ENCODE measurements around the gene PITPNM2. TPM values are rescaled to one million over a fixed set of nuclear protein-coding genes. Genes with fewer than 3 reads are reported as not detected.

Gene PITPNM2
- total and polyA plus RNA-seq, 9 of the 15 experiments (the other 6 are each of a cell fraction or from before 2014, with no cell fraction given) = 0.03 to 10.8 (median 2.9) TPM

- no peak overlapping the region for H3K4me2 ChIP-seq (ENCODE audit: insufficient read depth, low read length)
- H3K27ac ChIP-seq (ENCODE audit: extremely low read depth, low read depth, low read length) = no peak overlapping the region
- CTCF ChIA-PET (ENCODE audit: low intra/inter-chr PET ratio) = no interaction called here
- H3K9me1 ChIP-seq (ENCODE audit: control insufficient read depth, insufficient read depth, low read length) = no peaks in the 10 kb centered on the region
- no peak overlapping the region for H3K4me3 ChIP-seq
- in situ Hi-C loops (cut with MboI) = no loop called here
- FAIRE-seq (no peak), ATAC-seq (no peak), DNase-seq (ENCODE audit: extremely low read depth in 1 of 4, low spot score in 3 of 4) (no peak)
- H3K36me3 ChIP-seq (ENCODE audit: control insufficient read depth, insufficient read depth, low read length) = peaks cover 84% of the 10 kb centered on the region
- H4K20me1 ChIP-seq (replicated peaks; ENCODE audit: control insufficient read depth, insufficient read depth, low read length) = no peaks in the 10 kb centered on the region
- intact Hi-C loops (cut with micrococcal nuclease) = no loop called here
- BruUV-seq (replicated peaks) = no TSS peak
- no peaks in the 10 kb centered on the region for H3K9me3 ChIP-seq (replicated peaks; ENCODE audit: control insufficient read depth, insufficient read depth, low read depth, low read length)
- 79% methylated on average over 3 of the region's 3 CpGs for WGBS (ENCODE audit: insufficient coverage, low coverage, missing lambda C conversion rate)
- H2AFZ ChIP-seq (ENCODE audit: low read depth, low read length) = no peak overlapping the region
- H3K27me3 ChIP-seq (ENCODE audit: control insufficient read depth in 2 of 2, insufficient read depth in 2 of 2, low read length in 2 of 2) = no peaks in the 10 kb centered on the region
- H3K79me2 ChIP-seq (ENCODE audit: control insufficient read depth, insufficient read depth, low read length) = no peaks in the 10 kb centered on the region
- H3K4me1 ChIP-seq (replicated peaks in 1 of 2; ENCODE audit: control insufficient read depth in 2 of 2, insufficient read depth in 2 of 2, low read length in 2 of 2) = no peaks in the 10 kb centered on the region
- POLR2A ChIA-PET = no interaction called here
- no peak overlapping the region for H3K9ac ChIP-seq (ENCODE audit: insufficient read depth in 1 of 2, low read depth in 2 of 2, low read length in 2 of 2)
- no peak for TF ChIP-seq ZKSCAN8 (CRISPR knock-in tag; IDR thresholded peaks at IDR 0.05)
- TF ChIP-seq PBX2 (CRISPR knock-in tag; IDR thresholded peaks at IDR 0.05; ENCODE audit: low read depth) = no peak
- TF ChIP-seq PBX2 (tag; conservative IDR thresholded peaks at IDR 0.05; ENCODE audit: low read depth) = no peak
- TF ChIP-seq POLR2H (tag; IDR thresholded peaks at IDR 0.05; ENCODE audit: low read depth) = no peak
- TF ChIP-seq, protein P1, sequence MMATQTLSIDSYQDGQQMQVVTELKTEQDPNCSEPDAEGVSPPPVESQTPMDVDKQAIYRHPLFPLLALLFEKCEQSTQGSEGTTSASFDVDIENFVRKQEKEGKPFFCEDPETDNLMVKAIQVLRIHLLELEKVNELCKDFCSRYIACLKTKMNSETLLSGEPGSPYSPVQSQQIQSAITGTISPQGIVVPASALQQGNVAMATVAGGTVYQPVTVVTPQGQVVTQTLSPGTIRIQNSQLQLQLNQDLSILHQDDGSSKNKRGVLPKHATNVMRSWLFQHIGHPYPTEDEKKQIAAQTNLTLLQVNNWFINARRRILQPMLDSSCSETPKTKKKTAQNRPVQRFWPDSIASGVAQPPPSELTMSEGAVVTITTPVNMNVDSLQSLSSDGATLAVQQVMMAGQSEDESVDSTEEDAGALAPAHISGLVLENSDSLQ (IDR thresholded peaks at IDR 0.05) = no peak
- no peak for TF ChIP-seq GABPB2 (CRISPR knock-in tag; conservative IDR thresholded peaks at IDR 0.05)
- TF ChIP-seq, protein P2, sequence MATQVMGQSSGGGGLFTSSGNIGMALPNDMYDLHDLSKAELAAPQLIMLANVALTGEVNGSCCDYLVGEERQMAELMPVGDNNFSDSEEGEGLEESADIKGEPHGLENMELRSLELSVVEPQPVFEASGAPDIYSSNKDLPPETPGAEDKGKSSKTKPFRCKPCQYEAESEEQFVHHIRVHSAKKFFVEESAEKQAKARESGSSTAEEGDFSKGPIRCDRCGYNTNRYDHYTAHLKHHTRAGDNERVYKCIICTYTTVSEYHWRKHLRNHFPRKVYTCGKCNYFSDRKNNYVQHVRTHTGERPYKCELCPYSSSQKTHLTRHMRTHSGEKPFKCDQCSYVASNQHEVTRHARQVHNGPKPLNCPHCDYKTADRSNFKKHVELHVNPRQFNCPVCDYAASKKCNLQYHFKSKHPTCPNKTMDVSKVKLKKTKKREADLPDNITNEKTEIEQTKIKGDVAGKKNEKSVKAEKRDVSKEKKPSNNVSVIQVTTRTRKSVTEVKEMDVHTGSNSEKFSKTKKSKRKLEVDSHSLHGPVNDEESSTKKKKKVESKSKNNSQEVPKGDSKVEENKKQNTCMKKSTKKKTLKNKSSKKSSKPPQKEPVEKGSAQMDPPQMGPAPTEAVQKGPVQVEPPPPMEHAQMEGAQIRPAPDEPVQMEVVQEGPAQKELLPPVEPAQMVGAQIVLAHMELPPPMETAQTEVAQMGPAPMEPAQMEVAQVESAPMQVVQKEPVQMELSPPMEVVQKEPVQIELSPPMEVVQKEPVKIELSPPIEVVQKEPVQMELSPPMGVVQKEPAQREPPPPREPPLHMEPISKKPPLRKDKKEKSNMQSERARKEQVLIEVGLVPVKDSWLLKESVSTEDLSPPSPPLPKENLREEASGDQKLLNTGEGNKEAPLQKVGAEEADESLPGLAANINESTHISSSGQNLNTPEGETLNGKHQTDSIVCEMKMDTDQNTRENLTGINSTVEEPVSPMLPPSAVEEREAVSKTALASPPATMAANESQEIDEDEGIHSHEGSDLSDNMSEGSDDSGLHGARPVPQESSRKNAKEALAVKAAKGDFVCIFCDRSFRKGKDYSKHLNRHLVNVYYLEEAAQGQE (IDR thresholded peaks at IDR 0.05; ENCODE audit: borderline replicate concordance) = no peak
- TF ChIP-seq, protein P2 (CRISPR knock-in tag; IDR thresholded peaks at IDR 0.05; ENCODE audit: low read depth) = no peak
- no peak for TF ChIP-seq RBM22 (IDR thresholded peaks at IDR 0.05; ENCODE audit: low read depth, low read length, poor library complexity, severe bottlenecking)
- TF ChIP-seq POLR2G (IDR thresholded peaks at IDR 0.05; ENCODE audit: low read depth, low read length) = no peak
- TF ChIP-seq HMGN3 (IDR thresholded peaks at IDR 0.05; ENCODE audit: borderline replicate concordance, extremely low read depth, insufficient read length, low read depth, low read length) = no peak
- TF ChIP-seq HDAC2 (IDR thresholded peaks at IDR 0.05) = no peak
Observed at GRCh38 chr12:123164222-123164621, 13.3 kb upstream of the PITPNM2 start.

Measured in K562 (cell line).